HTERT RPE-1 (cell line): Measurements from ENCODE around the gene ERP27.

ENCODE experiments used
- in situ Hi-C: fragments of 300-500 bp; cut with MboI; formaldehyde crosslinking; loops from 4 replicates; pipeline ENCODE4 v1.14.3; 2020; ENCODE audit warnings: low sequenced_read_pairs

ERP27 gene

DNA sequence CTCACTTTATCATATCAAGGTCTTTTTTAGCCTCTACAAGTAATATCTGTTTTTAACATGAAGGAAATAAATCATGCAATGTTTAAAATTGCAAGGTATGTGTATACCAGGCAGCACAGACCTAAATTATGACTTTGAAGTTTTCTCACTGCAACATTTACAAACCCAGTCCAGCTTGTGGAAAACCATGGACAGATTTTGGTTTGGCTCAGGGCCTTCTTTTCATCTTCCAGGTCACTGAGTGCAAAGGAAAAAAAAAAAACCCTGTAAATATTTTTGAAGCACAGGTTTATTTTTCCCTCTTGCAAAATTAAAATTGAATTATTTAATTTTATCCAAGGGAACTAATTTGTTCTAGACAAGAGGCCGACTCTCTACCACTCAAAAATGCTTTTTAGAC is 66.5 kb downstream of the ERP27 start:
- in situ Hi-C loops, result no loop called here

DNA sequence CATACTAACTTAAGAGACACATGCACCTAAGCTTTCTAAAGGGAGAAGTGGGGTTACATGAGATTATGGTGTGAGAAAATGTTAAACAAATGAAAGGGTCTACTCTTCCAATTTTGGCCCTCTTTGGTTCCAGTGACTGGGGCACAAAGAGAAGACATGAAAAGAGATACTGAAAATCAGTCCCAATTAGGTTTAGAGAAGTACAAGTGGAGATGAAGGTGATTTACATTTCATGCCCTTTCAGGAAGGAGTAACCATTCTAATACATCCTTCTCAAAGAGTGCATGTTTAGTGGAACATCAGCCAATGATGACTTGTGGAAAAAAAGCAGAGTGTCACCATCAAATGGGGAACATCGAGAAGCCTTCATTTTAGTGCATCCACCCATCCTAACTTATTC is 67.1 kb downstream of the ERP27 start:
- in situ Hi-C loops, result no loop called here

DNA sequence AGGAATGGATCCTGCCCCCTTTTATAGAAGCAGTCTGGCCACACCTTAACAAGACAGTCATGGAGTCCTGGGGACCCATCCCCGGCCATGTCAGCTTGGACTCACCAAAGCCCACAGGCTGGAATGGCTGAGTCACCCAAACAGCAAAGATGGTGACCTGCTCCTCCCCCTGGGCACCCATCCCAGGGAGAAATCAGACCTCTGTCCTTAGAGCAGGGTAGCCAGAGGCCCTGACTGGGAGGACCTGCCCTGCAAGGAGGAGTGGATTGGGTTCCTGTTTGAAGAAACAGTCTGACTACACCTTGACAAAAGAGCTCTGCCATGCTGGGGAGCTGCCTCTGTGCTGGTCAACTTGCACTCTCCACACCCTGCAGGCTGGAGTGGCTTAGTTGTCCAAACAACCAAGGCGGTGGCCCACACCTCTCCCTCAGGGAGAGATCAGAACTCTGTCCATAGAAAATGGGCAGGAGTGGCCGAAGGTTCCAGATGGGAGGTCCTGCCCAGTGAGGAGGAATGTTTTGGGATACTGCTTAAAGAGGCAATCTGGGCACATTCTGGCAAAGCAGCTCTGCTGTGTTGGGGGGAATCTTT is 69.3 kb downstream of the ERP27 start:
- in situ Hi-C loops, result no loop called here
